TTC549 (cell line): ENCODE results near the gene PIP4K2C.
"Not testable (repeated sequence)": the region's sequence is repeated elsewhere in the genome, so short reads cannot be mapped to it uniquely, and the experiment has no call there.

Experiments
- FAIRE-seq: peaks from 2 replicates; lab custom pipeline; 2012; peaks lifted over from hg19 to GRCh38; lab: Jason Lieb, UNC

PIP4K2C gene

DNA sequence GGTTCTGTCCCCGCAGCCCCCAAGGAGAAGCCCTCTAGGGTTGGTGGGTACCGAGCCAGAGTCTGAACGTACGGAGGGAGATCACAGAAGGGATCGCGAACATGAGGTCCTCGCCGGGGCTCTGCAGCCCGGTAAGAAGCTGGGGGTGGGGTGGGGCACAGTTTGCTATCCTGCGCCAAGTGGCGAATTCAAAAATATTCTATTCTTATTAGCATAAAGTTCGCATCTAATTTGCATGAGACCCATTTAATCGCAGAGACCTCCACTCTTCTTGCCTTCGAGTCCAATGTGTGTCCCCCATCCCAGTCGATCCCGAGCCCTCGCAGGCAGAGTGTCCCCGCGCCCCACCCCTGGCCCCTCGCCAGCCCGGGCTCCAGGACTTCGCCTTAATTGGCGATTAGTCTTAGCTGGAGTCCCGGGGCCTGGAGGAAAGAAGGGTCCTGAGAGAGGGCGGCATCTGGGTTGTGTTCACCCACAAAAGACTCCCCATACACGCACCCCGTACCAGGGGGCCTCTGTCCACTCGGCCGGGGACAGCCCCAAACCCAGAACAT lies 19.6 kb downstream of the PIP4K2C start:
- no peak for FAIRE-seq

DNA sequence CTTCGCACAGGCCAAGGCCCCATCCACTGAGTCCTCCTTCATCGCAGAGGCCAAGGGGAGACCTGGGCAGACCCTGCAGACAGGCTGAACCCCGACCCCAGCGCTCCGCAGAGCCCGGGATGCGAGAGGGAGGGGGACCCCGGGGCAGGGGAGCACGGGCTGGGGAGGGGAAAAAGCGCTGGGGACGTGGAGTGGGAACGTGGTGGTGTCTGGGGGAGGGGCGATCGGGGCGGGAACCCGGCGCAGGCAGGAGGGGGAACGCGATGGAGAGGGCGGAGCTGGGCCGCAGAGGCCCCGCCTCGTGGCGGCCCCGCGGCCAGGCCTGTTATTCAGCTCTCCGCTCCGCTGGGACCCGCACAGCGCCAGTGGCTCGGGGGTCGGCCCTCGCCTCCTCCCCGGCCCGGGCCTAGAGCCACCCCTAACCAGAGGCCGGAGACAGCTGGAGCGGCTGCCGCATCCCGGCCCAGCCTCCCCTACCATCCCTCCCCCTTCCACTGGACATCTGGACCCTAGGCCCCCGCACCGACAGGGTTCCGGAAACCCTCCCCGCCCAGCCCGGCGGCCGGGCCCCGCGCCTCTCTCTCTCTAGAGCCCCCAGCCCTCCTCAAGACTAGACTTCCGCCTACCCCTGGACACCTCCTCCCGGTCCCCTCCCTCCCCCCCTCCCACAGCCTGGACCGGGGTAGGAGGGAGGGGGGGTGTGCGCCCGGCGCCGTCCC lies 20.3 kb downstream of the PIP4K2C start, which contains the start of gene ARHGEF25:
ARHGEF25 (plus strand) TSS at position 328 of the 719 bp plus-strand sequence. CDS start 460 bp downstream, outside the sequence.
- no peak for FAIRE-seq

DNA sequence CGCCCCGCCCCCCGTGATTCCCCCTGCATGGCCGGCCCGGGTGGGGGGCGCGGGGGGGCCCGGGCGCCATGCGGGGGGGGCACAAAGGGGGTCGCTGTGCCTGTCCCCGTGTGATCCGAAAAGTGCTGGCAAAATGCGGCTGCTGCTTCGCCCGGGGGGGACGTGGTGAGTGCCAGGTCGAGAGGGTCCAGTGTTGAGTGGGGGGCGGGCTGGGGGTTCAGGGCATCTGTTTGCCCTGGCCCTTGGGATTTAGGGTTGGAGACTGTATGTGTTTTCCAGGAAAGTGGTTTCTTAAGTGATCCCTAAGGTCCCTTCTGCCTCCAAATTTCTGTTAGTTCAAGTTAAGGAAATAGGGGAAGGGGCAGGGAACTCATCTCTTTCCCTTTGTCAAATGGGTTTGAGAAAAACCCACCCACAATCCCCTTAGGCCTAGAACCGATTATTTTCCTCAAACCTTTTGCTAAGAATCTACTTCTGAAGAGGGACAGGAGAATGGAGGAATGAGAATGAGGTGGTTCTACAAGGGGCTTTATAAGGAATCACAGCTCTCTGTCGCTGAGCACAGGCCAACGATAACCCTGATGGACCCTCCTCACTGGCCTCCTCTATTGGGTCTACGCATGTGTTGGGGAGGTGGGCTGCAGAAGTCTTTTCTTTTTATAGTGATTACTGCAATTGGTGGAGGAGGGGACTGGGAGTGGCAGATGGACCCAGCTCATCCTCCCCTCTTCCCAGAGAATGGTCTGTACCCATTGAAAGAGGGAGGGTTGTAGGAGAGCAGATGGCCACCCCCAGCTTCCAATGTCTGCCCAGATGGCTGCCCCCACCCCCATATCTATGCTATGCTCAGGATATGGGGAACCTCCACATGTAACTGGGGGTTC lies 21.1 kb downstream of the PIP4K2C start:
- no peak for FAIRE-seq

DNA sequence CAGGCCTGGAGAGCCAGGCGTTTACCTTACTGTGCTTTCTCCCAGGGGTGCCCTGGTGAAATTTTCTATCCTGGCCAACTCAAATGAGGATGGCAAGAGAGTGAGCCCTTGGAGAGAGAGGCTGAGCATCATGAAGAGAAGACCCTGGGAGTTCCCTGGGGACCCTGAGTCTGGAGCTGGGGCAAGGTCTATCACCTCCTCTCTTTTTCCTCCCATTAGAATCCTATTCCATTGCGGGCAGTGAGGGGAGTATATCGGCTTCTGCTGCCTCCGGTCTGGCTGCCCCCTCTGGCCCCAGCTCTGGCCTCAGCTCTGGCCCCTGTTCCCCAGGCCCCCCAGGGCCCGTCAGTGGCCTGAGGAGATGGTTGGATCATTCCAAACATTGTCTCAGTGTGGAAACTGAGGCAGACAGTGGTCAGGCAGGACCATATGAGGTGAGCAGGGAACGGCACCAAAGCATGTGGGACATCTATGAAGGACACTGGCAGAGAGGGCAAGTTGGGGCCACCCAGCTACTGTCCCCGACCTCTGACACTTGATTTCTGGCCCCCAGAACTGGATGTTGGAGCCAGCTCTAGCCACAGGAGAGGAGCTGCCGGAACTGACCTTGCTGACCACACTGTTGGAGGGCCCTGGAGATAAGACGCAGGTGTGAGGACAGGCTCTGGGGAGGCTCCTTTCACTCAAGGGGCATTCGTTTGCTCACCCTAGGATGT lies 21.9 kb downstream of the PIP4K2C start:
- no peak for FAIRE-seq

DNA sequence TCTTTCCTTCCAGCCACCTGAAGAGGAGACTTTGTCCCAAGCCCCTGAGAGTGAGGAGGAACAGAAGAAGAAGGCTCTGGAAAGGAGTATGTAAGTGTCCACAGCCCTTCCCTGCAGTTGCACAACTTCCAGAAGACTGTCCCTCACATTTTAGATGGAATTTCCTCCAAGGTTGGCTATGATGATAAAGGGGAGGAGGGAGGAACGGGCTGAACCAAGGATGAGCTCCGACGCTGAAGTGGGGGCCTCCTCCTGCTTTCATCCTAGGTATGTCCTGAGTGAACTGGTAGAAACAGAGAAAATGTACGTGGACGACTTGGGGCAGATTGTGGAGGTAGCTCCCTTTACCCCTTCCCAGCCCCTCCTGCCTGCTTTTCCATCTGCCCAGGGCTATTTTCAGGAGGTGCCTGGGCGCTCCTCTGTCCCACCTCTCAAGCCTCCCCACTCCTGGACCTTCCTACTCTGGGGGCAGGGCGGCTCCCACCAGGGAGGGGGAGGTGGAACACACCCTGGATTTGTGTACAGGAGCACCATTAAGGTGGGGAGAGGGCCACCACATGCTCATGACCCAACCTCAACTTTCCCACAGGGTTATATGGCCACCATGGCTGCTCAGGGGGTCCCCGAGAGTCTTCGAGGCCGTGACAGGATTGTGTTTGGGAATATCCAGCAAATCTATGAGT lies 22.6 kb downstream of the PIP4K2C start:
- no peak for FAIRE-seq

DNA sequence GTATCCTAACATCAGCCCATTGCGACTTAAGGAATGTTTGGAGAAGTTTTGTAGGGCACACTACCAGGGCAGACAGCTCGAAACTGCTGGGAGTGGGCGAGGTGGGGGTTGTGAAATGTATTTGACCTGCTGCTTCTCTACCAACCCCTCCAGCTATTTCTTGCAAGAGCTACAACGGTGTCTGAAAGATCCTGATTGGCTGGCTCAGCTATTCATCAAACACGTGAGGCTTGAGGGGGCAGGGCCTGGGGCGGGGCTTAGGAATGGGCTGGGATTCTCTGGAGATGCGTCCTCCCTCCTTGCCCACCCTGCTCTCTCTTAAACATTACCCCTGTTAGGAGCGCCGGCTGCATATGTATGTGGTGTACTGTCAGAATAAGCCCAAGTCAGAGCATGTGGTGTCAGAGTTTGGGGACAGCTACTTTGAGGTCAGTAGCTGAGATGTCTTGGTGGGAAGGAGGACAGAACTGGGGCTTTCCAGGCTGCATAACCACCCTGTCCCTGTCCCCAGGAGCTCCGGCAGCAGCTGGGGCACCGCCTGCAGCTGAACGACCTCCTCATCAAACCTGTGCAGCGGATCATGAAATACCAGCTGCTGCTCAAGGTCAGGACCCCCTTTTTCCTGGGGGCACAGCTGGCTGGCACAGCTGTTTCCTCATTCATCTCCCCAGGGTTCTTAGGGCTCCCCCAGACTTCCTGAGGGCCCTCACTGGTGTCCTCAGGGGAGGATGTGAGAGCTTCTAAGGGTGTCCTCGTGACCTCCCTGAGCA lies 23.4 kb downstream of the PIP4K2C start:
- no peak for FAIRE-seq

DNA sequence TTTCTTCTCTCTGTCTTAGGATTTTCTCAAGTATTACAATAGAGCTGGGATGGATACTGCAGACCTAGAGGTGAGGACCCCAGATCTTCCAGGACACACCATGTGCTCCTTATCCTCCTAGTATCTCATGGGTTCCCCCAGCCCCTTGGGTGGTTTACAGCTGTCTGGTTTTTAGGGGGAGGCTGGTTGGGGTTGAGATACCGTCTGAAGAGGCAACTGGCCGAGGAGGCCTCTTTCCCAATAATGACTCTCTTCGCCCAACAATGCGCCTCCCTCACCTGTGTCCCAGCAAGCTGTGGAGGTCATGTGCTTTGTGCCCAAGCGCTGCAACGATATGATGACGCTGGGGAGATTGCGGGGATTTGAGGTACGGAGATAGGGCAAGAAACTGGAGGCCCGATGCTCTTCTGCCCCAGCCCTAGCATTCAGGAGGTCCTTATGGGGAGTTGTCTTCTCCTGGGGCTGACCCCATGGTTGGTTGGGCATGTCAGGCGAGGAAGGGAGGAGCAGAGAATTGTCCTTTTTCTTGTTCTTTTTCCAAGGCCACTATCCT lies 24.0 kb downstream of the PIP4K2C start:
- FAIRE-seq = no peak

DNA sequence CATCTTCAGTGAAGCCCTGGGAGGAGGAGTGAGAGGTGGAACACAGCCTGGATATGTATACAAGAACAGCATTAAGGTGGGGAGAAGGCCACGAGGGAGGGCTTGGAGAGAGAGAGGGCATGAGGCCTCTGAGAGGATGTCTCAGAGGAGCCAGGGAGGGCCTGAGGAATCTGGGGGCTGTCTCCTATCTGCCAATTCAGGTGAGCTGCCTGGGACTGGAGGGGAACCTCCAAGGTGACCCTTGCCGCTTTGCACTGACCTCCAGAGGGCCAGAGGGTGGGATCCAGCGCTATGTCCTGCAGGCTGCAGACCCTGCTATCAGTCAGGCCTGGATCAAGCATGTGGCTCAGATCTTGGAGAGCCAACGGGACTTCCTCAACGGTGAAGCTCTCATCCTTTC lies 24.6 kb downstream of the PIP4K2C start:
- no peak for FAIRE-seq

DNA sequence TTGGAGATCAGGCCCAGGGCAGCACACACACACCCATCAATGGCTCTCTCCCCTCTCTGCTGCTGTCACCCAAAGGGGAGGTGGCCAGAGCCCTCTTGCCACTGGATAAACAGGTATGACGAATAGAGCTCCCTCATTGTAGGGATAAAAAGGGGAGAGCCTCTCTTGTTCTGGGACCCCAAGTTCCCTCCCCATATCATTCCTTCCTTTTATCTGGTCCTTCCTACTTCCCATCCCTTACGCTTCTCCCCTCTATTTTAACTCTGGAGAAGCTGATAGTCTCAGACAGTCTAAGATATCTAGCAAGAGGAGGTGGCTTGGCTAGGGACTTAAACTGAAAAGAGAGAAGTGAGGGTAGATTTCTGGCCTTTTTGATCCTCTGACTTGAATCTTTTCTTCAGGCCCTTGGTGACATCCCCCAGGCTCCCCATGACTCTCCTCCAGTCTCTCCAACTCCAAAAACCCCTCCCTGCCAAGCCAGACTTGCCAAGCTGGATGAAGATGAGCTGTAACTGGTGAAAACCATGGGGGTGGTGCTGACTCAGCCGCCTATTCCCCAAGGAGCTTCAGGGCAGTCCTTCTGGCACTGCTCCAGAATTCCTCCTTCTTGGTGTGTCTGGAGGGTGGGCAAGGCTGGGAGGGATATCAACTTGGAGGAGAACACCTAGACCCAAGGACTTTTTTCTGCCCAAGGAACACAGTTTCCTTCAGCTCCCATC lies 25.6 kb downstream of the PIP4K2C start:
- FAIRE-seq = no peak

DNA sequence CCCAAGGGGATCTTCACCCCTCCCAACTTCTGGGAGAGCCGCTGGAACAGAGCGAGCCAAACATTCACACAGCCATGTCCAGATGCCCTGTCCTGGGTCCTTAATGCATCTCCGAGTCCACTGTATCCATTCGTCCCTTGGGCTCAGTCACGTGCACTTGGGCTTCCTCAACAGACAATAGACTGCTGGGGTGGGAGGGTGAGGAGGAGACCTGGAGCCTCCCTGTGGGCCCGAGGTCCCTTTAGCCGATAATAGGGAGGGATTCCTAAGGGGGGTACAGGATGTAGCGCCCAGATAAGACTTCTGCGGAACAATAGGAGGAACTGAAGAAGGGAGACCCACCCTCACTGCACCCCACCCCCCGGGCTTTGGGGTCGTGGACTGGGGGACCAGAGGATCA lies 26.9 kb downstream of the PIP4K2C start:
- no peak for FAIRE-seq

DNA sequence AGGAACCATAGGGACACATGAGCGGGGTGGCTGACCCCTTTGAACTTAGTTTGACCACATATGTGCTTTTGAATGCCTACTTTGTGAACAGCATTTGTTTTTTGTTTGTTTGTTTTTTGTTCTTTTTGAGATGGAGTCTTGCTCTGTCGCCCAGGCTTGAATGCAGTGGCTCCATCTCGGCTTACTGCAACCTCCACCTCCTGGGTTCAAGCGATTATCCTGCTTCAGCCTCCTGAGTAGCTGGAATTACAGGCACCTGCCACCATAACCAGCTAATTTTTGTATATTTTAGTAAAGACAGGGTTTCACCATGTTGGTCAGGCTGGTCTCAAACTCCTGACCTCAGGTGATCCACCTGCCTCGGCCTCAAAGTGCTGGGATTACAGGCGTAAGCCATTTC lies 27.4 kb downstream of the PIP4K2C start:
- not testable (repeated sequence) for FAIRE-seq

DNA sequence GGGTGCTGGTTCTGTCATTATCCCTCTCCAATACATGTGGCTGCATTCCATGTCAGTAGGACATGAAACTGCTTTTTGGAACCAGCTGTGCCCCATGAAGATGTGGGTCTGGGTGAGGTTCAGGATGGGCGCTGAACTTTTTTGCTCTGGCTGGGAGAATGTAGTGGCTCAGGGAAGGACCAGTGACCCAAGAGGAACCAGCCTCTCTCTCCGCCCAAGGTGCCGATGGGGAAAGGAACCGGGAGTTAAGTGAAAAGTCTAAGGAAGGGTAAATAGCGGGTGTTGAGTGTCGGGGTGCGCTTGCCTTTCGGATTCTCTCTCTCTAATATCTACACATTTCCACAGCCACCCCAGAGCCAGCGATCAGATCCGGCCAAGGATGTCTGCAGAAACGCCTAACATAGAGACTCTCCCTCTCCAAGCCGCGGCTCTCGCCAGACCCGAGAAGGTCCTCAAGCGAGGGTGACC lies 28.0 kb downstream of the PIP4K2C start:
- no peak for FAIRE-seq

DNA sequence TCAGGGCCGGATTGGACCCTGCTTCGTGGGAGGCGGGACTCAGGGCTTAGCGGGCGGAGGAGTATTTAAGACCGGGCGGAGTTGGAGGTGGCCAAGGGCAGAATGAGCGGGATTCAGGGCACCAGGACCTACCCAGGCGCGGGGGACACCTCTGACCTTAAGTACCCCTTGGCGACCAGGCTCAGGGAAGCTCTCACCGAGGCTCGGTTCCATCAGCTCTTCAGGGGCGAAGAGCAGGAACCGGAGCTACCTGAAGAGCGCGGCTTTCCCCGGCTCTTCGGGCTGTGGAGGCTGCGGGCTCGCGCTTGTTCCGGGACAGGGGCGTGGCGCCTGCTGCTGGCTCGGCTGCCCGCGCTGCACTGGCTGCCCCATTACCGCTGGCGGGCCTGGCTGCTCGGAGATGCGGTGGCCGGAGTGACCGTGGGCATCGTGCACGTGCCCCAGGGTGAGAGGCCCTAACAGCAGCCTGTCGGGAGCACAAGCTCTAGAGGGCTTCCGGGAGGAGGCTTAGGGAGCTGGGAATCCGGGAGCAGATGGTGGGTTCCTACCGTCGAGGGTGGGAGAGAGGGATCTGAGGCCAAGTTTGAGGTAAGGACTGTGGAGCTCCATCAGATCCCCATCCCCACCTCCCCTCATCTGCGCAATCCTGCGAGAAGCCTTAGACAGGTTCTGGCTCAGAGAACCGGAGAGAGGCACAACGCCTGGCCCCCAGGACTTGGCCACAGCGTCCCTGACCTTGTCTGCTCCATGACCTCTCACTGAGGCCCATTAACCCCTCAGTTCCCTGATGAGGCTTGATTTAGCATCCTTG lies 28.6 kb downstream of the PIP4K2C start:
- FAIRE-seq = no peak

DNA sequence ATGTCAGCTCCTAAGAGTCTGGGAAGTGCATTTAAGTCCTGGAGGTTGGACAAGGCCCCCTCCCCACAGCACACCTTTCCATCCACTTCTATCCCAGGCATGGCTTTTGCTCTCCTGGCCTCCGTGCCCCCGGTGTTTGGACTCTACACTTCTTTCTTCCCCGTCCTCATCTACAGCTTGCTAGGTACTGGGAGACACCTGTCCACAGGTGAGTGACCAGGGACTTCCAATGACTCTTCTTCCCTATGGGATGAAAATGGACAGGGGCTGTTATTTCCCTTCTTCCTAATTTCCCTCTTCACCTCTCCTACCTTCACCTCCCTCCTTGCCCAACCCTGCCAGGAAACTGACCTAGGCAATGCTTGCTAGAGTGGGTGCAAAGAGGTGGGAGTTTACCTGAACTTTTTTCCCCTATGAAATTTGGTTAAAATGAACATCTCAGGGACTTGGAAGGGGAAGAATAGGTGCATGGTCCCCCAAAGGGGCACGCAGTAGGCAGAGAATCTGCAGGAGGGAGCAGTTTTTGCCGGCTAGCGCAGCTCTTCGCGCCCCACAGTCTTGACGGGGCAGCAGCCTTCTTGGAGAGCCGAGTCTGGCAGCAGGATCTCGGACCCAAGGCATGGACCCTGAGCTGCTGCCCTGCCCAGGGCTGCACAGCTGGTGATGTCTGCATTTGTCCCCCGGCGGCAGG lies 29.4 kb downstream of the PIP4K2C start:
- FAIRE-seq = no peak

DNA sequence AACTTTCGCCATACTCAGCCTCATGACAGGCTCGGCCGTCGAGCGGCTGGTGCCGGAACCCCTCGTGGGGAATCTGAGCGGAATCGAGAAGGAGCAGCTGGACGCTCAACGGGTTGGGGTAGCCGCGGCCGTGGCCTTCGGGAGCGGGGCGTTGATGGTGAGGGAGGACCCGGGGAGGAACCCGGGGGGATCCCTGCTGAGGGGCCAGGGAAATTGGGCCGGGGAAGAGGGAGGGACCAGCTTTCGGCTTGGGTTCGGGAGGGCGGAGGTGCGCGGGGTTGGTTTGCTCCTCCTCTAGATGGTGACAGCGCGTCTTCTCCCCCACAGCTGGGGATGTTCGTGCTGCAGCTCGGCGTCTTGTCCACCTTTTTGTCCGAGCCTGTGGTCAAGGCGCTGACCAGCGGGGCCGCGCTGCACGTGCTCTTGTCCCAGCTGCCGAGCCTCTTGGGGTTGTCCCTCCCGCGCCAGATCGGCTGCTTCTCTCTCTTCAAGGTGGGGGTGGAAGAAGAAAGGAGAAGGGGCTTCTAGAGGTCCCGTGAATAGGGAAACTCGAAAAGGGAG lies 30.0 kb downstream of the PIP4K2C start:
- FAIRE-seq = no peak

DNA sequence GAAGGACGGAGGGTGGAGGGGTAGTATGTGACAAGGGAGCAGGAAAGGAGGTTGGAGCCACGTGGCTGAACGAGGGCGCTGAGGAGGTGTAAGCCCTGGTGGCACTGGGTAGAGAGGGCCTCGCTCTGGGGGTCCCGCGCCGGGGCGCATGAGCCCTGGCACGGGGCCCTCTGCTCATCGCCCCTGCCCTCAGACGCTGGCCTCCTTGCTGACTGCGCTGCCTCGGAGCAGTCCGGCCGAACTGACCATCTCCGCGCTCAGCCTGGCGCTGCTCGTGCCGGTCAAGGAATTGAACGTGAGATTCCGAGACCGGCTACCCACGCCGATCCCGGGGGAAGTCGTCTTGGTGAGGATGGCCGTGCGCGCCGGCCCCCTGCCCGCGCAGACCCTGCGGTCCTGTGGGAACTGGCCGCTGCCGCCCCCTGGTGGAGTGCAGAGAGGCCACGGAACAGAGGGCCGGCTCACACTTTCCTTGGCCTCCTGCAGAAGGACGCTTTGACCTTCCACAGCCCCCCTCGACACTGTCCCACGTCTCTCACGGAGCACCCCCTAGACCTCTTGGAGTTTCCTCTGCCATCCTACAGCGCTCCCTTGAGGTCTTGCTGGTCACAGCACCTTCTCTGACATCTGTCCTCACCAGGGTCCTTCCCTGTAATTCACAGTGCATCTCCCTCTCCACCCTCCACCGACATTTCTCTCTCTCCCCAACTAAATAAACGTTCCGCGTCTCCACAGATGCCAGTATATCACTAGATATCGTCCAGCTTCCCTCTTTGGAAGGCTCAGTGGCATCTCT lies 30.7 kb downstream of the PIP4K2C start:
- FAIRE-seq = no peak
